ENCODE results near the gene SOBP.

DNA sequence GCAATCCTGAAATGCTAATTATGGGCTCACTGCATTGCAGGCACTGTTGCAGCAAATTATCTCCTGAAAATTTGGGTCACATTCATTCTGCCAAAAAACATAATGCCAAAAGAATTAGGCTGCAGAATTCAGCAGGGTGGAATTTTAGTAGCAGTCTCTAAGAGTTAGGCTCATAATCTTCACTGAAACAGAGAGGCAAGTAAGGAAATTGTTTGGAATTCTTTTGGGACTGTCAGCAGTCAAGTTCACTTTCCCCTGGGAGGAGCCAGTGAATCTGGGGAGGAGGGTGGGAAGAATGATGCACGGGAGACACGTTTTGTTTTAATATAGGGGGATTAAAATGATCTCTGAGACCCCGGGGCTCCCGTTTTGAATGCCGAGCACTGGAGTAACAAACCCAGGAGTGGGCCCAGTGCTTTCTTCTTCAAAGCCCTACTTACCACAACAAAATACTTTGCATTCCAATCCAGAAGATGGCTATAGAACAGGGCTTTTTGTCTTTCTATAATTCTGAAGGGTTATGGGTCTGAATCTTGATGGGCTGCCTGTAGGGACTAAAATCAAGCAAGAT lies 44.7 kb downstream of the SOBP start:
- TF ChIP-seq GATA2 (IDR thresholded peaks at IDR 0.05; ENCODE audit: low read depth, low read length) (no peak), GATA3 (IDR thresholded peaks at IDR 0.05; ENCODE audit: low read depth, low read length) (no peak)

Data from SH-SY5Y (cell line).